Dermis microvascular lymphatic vessel endothelial cell (primary cell): ENCODE results near the gene CAPN8. TPM values are rescaled to one million over a fixed set of nuclear protein-coding genes. Genes with fewer than 3 reads are reported as not detected.

ENCODE experiments used
- DNase-seq, 2 donors: peaks; one replicate each; pipeline versions ENCODE4 v3.0.0 to v3.0.0-alpha.2; 2010; ENCODE audit warnings: low read depth in 2 of 2
- total RNA-seq: library from RNA; depleted of rRNA; stranded (reverse); fragments of >200 nt; gene quantifications from 2 replicates; pipeline ENCODE4 v1.2.1, GENCODE V29; 2014

The CAPN8 gene
- total RNA-seq, 1 donor from 2014 or later: not detected

DNA sequence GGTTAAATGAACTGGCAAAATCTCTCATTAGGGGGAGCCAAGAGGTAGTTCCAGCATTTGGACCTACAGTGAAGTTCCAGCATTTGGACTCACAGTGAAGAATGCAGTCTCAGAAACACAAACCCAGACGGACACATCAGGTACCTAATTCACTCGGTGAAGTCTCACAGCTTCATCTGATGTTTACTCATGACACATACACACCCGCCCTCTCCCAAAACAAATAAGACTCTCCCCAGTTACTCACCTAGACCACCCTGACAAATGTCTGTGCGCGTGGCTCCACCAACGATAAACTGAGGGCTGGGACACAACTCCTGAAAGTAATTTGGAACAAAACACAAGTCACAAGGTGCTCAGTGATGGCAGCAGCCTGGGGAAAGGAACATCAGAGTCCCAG lies 11.4 kb downstream of the CAPN8 start:
- DNase-seq: no peak

DNA sequence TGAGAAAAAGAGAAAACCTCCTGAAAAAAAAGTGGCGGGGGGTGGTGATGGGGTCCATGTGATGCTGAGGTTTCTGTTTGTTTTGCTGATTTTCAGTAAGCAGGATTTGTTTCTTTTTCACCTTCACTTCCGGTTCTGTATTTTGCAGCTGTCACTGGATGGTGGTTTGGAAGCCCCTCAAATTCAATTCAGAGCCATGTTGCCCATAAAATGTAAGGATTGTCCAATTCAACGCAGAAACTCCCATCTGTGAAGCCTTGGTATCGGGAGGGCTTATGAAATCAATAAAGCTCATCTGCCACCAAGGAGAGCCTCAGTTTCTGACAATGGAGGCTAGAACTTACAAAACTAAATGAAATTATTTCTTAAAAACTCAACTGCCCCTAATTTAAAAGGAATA lies 12.1 kb downstream of the CAPN8 start:
- no peak for DNase-seq

DNA sequence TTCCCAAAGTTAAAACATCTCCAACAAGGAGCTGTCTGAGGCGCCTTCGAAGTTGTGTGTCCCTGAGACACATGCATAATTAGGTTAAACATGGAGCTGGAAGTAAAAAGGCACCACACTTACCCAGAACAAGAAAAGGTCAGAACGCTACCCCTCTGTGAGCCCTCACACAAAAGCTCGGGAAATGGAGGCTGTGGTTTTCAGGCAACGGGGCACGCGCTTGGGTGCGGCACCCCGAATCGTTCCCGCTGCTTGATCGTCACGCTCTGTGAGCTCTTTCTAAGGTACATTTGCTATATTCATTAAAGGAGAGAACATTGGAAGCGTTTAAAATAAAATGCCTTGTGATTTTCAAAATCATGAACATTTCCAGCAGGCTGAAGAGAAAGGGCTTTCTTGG lies 12.5 kb downstream of the CAPN8 start:
- DNase-seq: no peak

DNA sequence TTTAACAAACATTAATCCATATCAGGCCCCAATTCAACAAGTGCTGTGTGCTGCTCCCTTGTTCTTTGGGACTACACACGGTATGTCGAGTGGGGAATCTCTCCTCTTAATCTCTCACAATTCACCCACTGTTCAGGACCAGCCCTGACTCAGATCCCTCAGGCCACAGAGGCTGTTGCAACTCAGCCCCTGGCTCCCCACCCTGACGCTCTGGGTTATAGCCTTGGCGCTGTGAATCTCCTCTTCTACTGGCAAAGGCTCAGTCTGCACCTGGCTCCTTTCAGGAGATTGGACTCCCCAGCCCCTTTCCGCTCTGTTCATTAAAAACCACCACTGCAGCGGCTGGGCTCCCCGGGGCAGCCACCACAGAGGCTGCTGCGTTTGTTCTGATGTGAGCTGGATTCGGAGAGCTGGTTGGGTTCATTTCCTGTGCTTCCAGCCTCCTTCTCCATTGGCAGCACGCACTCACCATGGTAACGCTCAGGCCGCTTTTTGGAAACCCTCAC lies 13.0 kb downstream of the CAPN8 start:
- DNase-seq: no peak

DNA sequence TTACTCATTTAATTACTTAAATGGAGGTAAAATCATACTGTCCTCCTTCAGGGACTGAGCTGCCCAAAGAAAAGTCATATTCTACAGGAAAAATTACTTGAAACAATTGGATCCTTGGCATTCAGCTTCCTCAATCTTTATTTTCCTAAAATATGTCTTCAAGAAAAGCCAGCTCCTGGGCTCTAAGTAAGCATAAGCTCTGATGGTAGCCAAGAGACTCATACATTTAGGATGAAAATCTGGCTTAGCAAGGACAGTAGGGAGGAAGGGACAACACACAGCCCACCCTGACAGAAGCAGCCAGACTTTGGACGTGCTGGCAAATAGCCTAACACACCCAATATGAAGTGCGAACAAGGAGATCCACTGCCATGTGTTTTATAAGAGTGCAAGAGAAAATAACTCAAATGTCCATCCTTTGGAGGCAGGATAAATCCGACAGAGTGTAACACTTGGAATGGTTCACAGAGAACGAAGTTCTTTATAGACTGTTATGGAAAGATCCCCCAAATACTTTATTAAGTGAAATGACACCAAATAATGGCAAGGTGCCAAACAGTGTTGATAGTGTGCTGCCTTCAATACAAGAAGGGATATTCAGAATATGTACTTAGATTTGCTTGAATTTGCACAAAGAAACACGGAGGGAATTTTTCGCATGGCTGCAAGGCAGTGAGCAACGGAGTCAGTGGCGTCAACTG lies 14.1 kb downstream of the CAPN8 start:
- no peak for DNase-seq

DNA sequence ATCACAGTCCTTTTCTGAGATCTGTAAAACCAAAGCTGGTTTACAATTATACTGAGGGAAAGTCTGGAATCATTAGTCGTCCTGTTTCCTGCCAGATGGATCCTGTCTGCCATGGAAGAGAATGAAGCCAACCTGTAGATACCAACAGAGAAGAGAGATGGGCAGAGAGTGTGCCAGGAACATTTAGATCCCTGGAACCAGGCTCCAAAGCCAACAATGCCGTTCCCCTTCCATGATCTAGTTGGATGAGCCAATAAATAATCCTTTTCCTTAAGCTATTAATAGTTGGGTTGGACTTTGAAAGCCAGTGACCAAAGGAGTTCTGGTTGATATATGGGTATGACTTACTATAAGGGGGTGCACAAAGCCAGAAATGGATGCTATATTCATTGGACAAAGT lies 15.0 kb downstream of the CAPN8 start:
- DNase-seq: no peak

DNA sequence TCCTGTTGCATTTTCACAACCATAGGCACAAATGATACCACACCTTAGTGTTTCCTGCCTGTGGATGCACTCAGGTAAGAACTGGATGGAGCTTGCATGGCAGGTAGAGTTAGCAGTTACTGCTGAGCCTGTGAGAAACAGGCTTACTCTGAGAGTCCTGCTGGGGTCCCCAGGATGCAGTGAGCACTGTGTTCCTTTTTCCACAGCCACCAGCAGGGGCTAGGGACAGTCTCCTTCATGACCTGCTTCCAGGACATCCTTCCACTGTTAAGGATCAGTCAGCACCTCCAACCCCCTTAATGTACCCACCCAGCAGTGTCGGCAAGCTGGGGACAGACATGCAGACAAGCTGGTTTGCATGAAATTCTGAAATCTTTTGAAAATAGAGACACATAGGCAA lies 16.3 kb downstream of the CAPN8 start:
- DNase-seq: no peak

DNA sequence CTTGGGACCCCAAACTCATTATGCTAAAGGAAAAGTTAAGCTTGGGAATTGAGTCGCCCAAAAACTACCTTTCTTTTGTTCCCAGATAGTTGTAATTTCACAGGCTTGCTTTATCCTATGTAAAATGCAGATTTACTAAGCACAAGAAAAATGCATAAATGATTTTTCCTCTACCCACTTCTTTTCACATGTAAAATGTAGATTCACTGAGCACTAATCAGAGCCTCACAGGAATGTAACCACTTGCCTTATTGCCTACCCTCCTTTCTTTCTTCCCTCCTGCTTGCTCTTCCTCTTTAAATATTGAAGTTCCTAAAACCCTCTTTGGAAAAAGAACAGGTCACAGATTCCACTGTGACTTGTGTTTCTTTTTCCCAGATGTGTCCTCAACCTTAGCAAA lies 18.3 kb downstream of the CAPN8 start:
- DNase-seq: no peak

DNA sequence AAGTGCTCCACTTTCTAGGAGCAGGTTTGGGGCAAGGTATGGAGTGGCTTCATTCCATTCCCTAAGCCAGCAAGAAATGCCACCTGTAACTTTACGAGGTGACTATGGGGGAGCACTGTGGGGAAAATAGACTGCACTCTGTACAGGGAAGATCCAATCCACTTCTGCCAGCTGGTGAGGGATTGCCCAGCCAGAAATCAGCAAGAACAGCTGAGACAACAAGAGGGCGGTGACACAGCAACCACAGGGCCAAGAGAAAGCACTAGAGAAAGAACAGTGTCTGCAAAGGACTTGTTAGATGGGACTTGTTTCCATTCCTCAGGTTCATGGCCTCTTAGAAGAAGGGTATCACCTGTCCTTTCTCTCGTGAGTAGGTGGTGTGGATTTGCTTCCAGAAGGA lies 19.6 kb downstream of the CAPN8 start:
- DNase-seq: no peak

DNA sequence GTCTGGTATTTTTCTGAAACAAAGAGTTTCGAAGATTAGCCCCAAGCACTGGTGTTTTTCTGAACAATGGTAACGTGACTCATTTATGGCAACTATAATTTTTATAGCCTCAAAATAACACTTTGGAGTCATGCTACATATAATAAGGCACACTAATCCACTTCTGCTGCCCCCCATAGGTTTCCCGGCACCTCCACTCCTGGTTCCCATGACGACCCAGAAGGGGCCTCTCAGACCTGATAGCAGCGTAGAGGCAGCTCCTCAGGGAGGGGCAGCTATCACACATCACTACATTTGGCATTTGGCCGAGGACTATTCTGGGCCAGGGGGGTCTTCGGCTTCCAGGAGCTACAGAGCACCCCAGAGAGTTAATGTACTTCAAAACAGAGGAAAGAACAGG lies 23.3 kb downstream of the CAPN8 start:
- no peak for DNase-seq

DNA sequence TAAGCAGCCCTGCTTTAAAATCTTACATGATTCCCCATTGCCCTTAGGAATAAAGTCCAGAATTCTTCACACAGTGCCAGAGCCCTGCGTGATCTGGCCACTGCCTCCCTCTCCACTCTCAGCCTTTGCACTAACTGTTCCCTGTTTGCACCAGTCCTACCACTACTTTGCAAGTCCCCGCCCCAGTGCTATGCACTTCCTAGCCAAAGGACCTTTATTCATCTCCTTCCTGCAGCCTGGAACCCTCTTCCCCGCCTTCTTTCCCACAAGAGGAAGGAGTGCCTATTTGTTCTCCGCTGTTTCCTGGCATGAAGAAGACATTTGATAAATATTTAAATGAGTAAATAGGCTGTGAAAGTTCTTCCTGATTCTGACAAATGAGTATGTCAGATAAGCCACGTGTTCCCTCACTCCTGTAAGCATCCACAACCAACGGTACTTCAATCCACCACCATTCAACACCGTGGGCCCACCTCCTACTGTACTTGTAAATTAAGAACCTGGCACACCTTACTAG lies 23.9 kb downstream of the CAPN8 start:
- DNase-seq: no peak

DNA sequence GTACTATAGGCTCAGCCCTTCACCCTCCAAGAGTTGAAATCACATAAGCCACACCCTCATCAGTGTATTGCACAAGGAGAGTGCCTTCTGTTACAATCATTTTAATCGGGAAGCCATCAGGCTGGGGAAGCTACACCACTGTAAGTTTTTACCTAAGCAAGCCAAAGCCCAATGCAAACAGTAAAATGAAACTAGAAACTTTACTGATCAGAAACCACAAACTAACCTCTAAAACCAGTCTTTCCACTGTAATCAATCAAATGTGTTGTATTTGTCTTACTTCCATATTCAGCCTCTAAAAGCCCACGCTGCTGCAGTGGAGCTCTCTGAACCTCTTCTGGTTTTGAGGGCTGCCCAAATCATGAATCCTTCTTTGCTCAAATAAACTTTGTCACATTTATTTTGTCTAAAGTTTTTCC lies 26.2 kb downstream of the CAPN8 start:
- no peak for DNase-seq

DNA sequence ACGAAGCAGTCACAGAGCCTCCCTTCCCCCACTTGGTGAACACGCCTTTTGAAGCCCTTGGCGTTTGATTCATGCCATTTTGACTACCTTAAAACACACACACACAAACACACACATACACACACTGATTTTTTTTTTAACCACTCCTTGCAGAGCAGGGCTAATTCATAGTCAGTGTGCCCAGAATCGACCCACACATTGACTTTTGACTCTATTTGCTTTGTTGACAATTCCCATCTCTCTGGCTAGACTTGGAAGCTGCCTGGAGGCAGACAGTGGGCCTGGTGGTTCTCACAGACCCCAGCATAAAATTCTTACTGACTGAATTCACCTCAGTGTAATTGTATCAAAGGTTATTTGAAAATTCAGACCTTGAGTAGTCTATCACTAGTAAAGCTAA lies 30.3 kb downstream of the CAPN8 start:
- DNase-seq: no peak

DNA sequence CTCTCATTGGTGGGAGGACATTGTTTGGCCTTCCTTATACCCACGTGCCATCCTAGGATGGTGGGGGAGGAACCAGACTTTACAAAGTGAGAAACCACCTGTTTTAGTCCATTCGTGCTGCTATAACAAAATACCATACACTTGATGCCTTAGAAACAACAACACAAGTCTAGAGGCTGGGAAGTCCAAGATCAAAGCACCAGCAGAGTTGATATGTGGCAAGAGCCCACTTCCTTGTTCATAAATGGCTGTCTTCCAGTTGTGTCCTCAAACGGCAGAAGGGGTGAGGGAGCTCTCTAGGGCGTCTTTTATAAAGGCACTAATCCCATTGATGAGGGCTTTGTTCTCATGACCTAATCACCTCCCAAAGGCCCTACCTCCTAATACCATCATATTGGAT lies 31.1 kb downstream of the CAPN8 start:
- no peak for DNase-seq

DNA sequence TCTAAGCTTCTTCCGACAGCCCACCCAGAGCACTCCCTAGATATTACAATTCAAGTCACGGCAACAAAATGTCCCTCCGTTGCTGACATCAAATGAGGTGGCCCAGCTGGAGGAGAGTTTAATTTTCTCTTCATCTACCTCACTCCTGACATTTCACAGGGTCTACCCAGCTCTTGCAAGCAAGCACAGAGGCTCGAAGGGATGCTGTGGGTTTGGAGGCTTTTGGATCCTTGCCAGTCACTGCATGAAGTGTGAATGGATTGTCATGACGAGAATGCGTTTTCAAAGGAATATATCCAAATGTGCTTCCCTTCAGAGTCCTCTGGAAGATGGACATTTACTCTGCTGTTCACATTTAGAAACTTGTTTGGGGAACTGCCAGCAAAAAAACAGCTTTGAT lies 33.5 kb downstream of the CAPN8 start:
- no peak for DNase-seq

DNA sequence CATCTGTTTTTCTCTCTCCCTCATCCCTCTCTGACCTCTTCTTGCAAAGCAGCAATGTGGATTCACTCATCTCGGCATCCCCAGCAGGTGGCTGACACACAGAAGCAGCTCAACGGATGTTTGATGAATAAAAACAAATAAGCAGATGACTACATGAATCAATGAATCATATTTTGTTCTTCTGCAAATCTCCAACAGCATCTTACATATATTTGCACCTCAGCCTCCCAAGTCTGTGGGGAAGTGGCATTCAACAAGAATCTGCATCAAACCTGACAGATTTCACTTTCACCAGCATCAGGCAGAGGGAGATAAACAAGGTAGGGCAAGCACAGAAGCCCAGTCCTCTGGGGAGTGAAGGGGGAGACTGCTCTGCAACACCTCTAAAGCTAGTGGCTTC lies 34.0 kb downstream of the CAPN8 start:
- DNase-seq: no peak

DNA sequence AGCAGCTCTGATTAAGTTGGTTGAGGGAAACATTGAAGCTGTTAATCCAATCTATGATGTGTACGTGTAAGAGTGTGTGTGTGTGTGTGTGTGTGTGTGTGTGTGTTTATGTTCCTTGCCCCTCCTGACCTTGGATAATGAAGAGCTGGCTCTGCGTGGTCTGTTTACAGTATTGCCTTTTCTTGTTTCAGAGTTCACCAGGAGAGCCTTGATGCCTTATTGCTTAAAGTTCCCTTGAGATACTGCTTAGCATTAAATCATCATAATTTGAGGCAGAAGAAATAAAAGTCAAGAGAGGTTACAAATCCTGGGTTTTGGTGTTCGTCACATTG lies 36.4 kb downstream of the CAPN8 start:
- DNase-seq: no peak

DNA sequence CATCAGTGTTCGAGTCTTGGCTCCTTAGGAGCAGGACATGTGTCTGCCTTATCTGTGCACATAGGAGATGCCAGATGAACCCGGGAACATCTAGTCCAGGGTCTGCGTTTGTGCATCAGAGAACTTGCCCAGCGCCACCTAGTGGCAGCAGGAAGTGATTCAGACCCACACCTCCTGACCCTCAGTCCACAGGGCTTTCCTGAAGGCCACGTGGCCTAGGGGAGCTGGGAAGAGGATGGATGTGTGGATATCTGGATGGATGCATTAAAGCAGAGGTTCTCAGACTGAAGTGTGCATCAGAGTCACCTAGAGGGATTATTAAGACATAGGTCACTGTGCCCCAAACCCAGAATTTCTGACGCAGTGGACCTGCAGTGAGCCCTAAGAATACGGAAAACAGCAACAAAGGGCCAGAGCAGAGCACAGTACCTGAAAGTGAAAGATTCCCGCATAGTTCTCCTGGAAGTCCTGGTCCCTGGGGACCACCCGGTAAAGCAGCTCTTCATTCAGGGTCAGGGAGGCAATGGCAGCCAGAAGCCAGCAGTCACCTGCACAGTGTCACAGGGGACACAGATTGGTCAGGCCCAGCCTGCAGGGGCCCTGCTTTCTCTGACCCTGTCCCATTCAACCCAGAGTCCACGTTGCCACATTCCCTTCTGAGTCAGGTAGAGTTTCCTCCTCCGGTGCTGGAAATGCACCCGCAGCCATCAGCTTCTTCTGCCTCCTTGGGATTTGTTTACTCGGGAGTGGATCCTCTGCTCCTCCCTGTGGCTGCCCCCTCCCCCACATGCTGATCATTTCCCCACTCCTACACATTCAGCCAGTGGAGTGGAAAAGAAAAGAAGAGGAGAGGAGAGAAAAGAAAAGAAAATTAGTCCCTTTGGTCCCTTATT lies 37.0 kb downstream of the CAPN8 start:
- no peak for DNase-seq

DNA sequence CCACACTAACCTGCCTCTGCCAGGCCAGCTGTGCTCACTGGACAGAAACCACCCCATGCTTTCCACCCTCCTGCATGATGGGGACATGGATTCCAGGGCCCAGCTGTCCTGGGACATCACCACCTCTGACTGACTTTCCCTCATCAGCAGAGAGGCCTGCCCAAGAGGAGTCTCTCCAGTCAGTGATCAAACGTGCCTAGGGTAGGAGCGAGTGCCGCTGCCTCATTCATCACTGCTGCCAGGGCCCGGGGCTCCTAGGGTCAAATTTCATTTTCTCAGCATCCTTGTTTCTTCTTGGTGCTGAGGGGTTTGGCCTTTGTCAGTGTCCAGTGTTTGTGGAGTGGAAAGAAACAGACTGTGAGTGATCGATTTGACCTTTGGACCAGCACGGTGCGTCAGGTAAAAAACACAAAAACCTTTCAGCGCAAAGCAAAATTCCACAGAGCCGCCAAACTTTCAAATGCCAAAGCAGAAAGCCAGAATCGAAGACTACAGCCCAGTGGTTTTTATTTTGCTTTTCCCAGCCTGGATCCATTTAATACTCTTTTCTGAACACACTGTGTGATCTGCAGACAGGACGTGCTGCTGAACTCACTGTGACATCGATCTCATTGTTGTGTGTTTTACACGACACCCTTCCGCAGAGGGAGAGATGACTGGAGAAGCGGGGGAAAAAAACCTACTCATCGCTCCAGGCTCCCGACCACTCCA lies 43.2 kb downstream of the CAPN8 start:
- no peak for DNase-seq

DNA sequence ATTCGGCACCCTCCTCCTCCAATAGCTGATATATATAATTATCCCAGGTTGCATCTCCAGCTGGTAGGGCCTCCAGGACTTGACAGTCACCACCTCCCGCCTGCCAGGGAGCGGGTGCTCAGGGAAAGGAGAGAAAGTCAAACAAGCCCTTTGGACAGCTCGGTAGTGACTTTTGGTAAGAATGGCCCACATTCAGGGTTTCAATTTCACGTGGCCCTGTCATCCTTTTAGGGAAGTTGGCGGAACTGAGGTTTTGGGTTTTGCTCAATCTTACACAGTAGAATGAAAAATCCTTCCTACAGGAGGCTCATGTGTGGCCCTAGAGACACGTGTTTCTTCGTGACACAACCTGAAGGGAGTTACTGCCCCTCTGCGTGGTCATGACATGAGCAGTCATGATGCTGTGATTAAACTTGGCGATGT lies 44.2 kb downstream of the CAPN8 start:
- no peak for DNase-seq

DNA sequence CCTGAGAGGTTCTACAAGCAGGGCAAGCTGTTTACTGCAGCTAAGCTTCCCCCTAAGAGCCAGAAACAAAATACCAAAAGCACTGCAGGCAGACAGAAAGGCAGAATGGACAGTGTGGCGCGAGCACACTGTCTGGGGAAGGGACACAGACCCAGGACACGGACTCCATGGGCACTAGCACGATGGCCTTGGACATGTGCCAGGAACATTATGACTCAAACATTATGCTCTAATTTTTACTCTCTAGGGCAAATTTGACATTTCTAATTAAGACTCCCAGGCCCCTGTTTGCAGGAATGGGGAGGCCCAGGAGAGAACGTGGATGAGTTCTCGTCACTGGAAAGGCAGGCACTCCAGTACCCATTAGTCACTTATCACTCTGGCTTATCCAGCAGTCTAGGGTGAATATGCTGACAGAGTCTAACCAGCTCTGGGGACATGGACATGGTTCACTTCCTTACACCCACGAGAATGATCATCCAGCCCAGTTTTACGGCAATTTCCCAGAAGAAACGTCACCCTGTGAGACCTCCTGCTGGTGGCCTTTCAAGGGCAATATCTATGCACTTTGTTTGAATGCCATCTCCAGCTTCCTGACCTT lies 45.1 kb downstream of the CAPN8 start:
- DNase-seq: peak in 1 of 2 donors; percentile 16

DNA sequence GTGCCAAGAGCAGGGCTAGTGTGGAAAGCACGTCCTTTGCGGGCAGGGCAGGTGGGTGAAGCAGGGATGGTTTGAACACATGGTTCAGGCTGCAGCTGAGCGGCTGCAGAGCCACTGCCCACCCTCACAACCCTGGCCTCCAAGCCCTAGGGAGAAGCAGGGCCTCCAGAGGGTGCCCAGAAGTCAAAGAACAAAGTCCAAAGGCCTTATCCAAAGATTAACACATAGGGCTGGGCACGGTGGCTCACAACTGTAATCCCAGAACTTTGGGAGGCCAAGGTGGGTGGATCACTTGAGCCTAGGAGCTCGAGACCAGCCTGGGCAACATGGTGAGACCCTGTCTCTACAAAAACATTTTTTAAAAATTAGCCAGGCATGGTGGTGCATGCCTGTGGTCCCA lies 46.8 kb downstream of the CAPN8 start:
- no peak for DNase-seq
